Psoas muscle (tissue), 8 donors: ENCODE results near the gene CGB2. TPM values are rescaled to one million over a fixed set of nuclear protein-coding genes. Genes with fewer than 3 reads are reported as not detected.
A peak's percentile ranks its signal among the peaks of the same experiment; 100 is the strongest.

ENCODE experiments used
- ATAC-seq, 4 donors: fragments of 200-7000 bp; cut with Tn5 transposase; one replicate each; pipeline ENCODE4 v1.9.1; 2020; ENCODE audit warnings: moderate library complexity in 3 of 4, mild to moderate bottlenecking in 2 of 4
- DNase-seq, 2 donors: peaks; one replicate each; pipeline ENCODE4 v3.0.0-alpha.2; 2020
- H3K27ac ChIP-seq: fragments of 200-600 bp; one replicate; pipeline ENCODE4 v1.8.0; 2022
- H3K27me3 ChIP-seq, 3 donors: fragments of 200-600 bp in 1 of 3; one replicate each; pipeline versions ENCODE4 v1.6.1 to v1.8.0; 2013 to 2022; ENCODE audit warnings: low read length in 2 of 3, mild to moderate bottlenecking in 2 of 3, moderate library complexity in 1 of 3; ENCODE audit not compliant: insufficient read depth in 3 of 3
- H3K36me3 ChIP-seq, 2 donors: fragments of 200-600 bp in 1 of 2; one replicate each; pipeline versions ENCODE4 v1.6.1 to v1.8.0; 2013 to 2022; ENCODE audit warnings: low read depth in 1 of 2, mild to moderate bottlenecking in 1 of 2, moderate library complexity in 1 of 2; ENCODE audit not compliant: insufficient read depth in 1 of 2
- H3K4me1 ChIP-seq: fragments of 200-600 bp; one replicate; pipeline ENCODE4 v1.8.0; 2022
- H3K4me3 ChIP-seq: fragments of 200-600 bp; one replicate; pipeline ENCODE4 v1.8.0; 2022; ENCODE audit warnings: mild to moderate bottlenecking
- H3K9me3 ChIP-seq: fragments of 200-600 bp; one replicate; pipeline ENCODE4 v1.8.0; 2022
- CTCF ChIP-seq: fragments of 200-600 bp; IDR thresholded peaks from one replicate; pipeline ENCODE4 v1.8.0; 2022; ENCODE audit warnings: antibody characterized with exemption
- WGBS, 3 donors: extraction: QIAGEN DNeasy Blood & Tissue Kit; methylation state at CpG; one replicate each; pipeline versions ENCODE4 v1.1.6 to v1.1.7; 2013; 5-methylcytosine and 5-hydroxymethylcytosine counted together
- intact Hi-C, 2 donors: fragments of 100-400 bp; cut with DNase I; formaldehyde crosslinking; loops; one replicate each; pipeline versions ENCODE4 v1.11.0 to v1.14.2; 2022
- polyA plus RNA-seq, 3 donors: library from polyadenylated mRNA; stranded (reverse); fragments of 200-250 nt; gene quantifications; one replicate each; pipeline ENCODE4 v1.2.3, GENCODE V29; 2013
- total RNA-seq, 4 donors: library from RNA; stranded (reverse); fragmentation: NEBNext Ultra II Directional in 2 of 4; extraction: Animal tissue kit (Norgen Biotek cat#: 25700) in 2 of 4; gene quantifications; one replicate each; pipeline versions ENCODE4 v1.2.1 to v1.2.4, GENCODE V29; 2021 to 2023
- donor health status: healthy with polysubstance abuse.
- donor health status: DM: no; HTN: no; CAD: no; lungs with moderate emphysema.
- donor health status: Bipolar disorder and iron deficiency.
- donor health status: healthy.
- donor health status: DM: yes; HTN: yes; CAD: no.
- donor health status: DM: no; HTN: no; CAD: no.
- donor health status: DM: no; HTN: no; CAD: no.
- donor health status: DM: yes; HTN: yes; CAD: no.

CGB2 gene
- total and polyA plus RNA-seq, 7 donors, result 0.10 TPM; not detected in 6

GRCh38 chr19:49064768-49065611 lies 33.3 kb downstream of the CGB2 start, which contains the start of gene NTF4:
Gene NTF4 (minus strand): TSS chr19:49064818. CDS start chr19:49061997, 2,821 bp downstream.
- peak; percentile 41 to 54 (median 48) for ATAC-seq
- peaks cover 17% of the 10 kb centered on the region for H3K4me1 ChIP-seq
- H3K27ac ChIP-seq, result peak within 1 kb of the TSS; percentile 63
- H3K27me3 ChIP-seq, result peaks cover 0 to 4% (median 0%) of the 10 kb centered on the region in 3 donors
- no peaks in the 10 kb centered on the region for H3K36me3 ChIP-seq
- peak within 1 kb of the TSS; percentile 52 for H3K4me3 ChIP-seq
- 2% methylated on average over 38 to 53 of the region's 53 CpGs for WGBS, 3 donors
- DNase-seq, result peak; percentile 19 to 56
- TF ChIP-seq CTCF, result no peak
- H3K9me3 ChIP-seq, result no peaks in the 10 kb centered on the region
- intact Hi-C loops, result loop anchor here in 1 of 2 donors (5.0 kb wide), 1 partner anchor 68 kb away; no protein-coding TSS in a partner anchor

DNA sequence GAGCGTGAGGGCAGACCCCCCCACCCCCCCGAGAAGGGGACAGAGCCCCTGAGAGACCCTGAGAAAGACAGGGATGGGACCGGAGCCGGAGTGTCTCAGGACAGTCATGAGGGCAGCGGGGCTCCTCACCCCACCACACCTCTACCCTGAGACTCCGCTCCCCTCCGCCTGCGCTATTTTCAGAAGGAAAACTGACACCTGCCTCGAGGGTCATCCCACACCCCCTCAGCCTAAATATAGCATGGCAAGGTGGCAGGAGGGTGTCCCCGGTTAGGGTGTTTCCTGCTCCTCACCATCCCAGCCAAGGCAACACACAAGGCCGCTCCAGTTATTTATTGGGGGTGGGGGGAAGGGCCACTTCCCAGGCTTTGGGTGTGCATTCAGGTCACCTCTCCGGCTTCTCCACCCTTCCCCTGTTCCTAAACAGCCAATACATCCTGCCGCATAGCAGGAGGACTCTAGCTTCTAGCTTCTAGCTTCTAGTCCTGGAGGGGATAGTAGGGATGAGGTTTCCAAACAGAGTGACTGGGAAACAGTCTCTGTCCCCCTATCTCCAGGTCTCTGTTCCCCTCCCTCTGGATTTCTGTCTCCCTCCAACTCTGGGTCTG lies 34.3 kb downstream of the CGB2 start:
- H3K27me3 ChIP-seq, result peaks cover 0 to 4% (median 0%) of the 10 kb centered on the region in 3 donors
- no peaks in the 10 kb centered on the region for H3K36me3 ChIP-seq
- 16 to 22% (median 17%) methylated on average over 12 to 13 of the region's 13 CpGs for WGBS, 3 donors
- DNase-seq (peak; percentile 44 to 74), ATAC-seq (peak; percentile 76 to 85 (median 82))
- peak overlapping the region; percentile 63 for H3K27ac ChIP-seq
- H3K4me3 ChIP-seq, result peak overlapping the region; percentile 52
- peaks cover 17% of the 10 kb centered on the region for H3K4me1 ChIP-seq
- intact Hi-C loops, result loop anchor here in 1 of 2 donors (5.0 kb wide), 1 partner anchor 69 kb away; no protein-coding TSS in a partner anchor
- no peak for TF ChIP-seq CTCF
- no peaks in the 10 kb centered on the region for H3K9me3 ChIP-seq

- no peak for ATAC-seq
- Histone ChIP-seq H3K27ac (peak overlapping the region; percentile 37), H3K27me3 (peaks cover 0 to 4% (median 0%) of the 10 kb centered on the region in 3 donors), H3K4me3 (no peak overlapping the region), H3K4me1 (peaks cover 17% of the 10 kb centered on the region), H3K9me3 (no peaks in the 10 kb centered on the region), H3K36me3 (no peaks in the 10 kb centered on the region)
- no peak for DNase-seq
- no peak for TF ChIP-seq CTCF
- 12 to 29% (median 25%) methylated on average over 3 of the region's 3 CpGs for WGBS, 3 donors
- intact Hi-C loops, result loop anchor here in 1 of 2 donors (5.0 kb wide), 1 partner anchor 70 kb away; no protein-coding TSS in a partner anchor
Observed at GRCh38 chr19:49067554-49067953, 35.9 kb downstream of the CGB2 start.

DNA sequence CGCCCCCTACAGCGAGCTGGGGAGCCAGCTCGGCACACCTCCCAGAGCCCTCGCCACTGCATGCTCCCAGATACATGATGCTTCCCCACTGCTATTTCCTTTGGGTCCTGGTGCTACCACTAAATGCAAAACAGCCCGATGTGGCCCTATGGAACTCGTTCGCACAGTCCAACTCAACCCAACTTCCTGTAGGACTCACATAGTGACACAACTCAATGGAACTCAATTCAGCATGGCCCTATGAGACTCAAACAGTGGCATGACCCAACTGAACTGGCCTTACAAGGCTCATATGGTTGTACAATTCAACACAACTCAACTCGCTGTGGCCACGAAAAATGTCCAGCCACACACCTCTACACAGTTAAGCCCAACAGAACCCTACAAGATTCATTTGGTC lies 37.3 kb downstream of the CGB2 start:
- Histone ChIP-seq H3K27ac (peak overlapping the region; percentile 55), H3K4me1 (peaks cover 17% of the 10 kb centered on the region), H3K36me3 (no peaks in the 10 kb centered on the region), H3K4me3 (no peak overlapping the region), H3K9me3 (no peaks in the 10 kb centered on the region), H3K27me3 (peaks cover 0 to 4% (median 0%) of the 10 kb centered on the region in 3 donors)
- TF ChIP-seq CTCF, result no peak
- 71 to 86% (median 71%) methylated on average over 9 of the region's 9 CpGs for WGBS, 3 donors
- ATAC-seq (no peak), DNase-seq (no peak)
- intact Hi-C loops, result loop anchor here in 1 of 2 donors (5.0 kb wide), 1 partner anchor 72 kb away; no protein-coding TSS in a partner anchor
